GM19240 (cell line): Measurements from ENCODE around the gene GRIK4.

ENCODE experiments used
- DNase-seq: peaks from one replicate; pipeline ENCODE4 v3.0.0; 2011; ENCODE audit warnings: low spot score; ENCODE audit not compliant: insufficient read length

The GRIK4 gene

DNA sequence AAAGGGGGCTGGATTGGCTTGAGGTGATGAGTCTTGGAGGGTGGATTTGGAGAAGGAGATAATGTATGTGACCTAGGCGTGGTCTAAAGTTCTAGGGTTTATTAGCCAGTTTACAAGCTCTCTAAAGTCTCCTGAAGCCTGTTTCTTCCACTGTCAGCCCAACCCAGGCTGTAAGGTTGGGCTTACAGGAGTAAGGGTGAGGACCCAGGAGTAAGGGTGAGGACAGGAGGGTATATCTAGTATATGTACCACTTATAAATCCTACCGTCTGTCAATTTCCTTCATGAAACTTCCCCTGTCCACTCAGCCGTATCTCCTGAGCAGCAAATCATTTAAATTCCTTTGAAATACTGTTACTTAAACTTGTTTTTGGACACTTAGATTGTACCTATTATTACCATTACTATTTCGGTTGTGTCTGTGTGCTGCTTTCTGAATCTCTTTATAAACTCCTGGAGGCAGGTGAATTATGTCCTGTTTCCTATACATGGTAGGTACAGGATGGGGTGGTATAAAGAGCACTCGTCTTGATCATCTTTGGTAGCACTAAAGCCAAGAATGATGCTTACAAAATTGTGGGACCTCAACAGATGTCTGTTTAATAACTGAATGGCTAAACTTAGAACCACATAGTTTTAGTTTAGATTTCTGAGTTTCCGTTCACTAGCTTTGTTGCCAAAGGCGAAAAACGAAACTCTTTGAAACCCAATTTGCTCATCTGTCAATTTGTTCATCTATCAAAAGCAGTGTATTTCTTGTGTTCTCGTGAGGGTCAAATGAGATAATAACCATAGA, 192.0 kb downstream of the GRIK4 start:
- no peak for DNase-seq

GRCh38 chr11:120704256-120704750, 192.8 kb downstream of the GRIK4 start:
- no peak for DNase-seq

DNA sequence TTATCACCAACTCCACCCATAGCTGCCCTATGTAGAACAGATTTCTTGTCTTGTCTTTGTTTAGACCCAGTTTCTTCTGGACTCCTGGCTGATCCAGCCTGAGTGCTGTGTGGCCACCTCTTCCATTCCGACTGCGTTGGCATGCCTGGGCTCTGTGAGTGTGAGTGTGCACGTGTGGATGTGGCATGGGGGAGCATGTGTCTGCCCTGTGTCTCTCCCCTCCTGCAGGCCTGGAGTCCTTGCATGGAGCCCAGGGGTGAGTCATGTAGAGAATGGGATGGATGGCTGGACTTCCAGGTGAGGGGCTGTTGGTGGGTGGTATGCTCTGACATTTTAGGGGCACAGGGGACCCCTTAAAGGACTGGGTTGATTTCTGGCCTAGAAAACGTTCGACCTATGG, 194.7 kb downstream of the GRIK4 start:
- no peak for DNase-seq

DNA sequence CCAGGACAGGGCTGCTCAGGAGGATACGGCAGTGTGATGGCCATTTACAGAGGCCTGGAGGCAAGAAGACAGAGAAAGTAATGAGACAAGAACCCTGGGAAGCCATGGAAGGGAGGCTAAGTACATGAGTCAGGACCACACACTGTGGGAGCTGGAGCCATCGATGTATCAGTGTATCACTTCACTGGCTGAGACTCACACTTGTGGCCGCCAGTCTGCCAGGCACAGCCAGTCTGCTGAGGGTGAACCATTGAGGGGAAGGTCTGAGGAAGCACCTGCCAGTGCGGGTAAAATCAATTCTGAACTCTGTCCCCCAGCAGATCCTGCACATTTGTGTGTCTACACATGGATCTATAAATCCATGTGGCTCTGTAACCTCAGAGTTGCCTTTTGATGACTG, 195.6 kb downstream of the GRIK4 start:
- no peak for DNase-seq

GRCh38 chr11:120707663-120708062, 196.1 kb downstream of the GRIK4 start:
- no peak for DNase-seq

DNA sequence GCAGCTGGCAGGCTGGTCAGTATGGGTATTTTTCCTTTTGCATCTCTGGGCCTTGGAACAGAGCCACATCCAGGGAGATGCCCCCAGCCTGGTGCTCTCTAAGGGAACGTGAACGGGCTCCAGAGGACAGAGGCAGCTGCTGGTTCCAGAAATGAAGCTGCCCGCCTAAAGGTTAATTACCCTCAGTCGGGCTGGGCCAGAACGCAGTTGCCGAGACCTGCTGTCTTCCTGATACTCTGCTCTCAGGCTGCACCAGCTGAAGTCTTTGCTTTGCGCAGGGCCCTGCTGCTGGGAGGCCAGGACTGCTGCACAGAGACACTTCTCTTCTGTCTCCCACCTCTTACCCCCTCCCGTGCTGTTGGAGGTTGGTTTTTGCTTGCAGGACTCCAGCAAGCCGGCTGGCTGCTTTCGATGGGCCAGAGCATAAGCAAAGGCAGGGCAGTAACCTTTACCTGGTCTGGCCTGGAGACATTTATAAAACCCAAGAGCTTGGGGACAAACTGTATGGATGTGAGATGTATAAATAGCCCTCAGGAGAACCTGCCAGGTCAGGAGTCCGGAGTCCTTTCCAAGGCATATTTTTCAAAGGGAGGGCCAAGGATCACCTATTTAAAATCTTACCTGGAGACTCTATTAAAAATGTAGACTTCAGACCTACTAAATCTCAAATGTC, 197.1 kb downstream of the GRIK4 start:
- DNase-seq = no peak

- DNase-seq = no peak
Measured at GRCh38 chr11:120709808-120710207, 198.3 kb downstream of the GRIK4 start.

GRCh38 chr11:120710354-120711131, 199.0 kb downstream of the GRIK4 start:
- DNase-seq = no peak

- no peak for DNase-seq
Measured at GRCh38 chr11:120712014-120712413, 200.5 kb downstream of the GRIK4 start.

GRCh38 chr11:120712881-120713280, 201.3 kb downstream of the GRIK4 start:
- no peak for DNase-seq

DNA sequence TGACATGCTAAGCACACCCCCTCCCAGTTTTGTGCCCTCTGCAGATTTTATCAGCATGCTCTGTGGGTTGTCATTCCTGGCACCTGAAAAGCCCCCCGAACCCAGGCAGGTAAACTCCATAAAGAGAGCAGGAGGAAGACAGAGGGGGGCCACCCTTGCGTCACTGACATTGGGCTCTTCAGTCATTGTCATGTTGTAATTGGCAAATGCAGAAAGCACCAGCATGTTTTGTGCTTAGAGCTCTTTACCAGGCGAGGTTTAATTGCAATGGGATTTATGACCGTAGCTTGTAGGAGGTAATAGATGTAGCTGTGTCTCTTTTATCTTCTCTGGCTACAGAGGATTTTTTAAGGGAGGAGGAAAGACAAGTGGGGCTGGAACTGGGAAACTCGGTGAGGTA, 201.7 kb downstream of the GRIK4 start:
- DNase-seq = no peak

DNA sequence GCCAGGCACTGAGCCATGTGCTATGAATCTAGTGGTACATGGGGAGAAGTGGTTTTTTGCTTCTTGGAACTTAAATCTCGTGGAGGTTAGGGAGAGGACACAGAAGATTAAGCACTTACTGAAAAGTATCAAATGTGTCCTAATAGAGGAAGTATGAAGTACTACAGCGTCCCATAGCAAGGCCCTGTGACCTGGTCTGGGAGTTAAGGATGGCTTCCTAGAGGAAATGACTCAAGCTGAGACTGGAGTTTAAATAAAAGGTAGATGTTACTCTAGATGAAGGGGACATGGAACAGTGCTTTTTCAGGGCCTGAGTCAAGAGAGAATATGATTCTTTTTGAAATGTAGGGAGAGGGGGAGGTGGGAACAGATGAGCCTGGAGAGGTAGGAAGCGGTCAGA, 202.9 kb downstream of the GRIK4 start:
- no peak for DNase-seq

- no peak for DNase-seq
Measured at GRCh38 chr11:120715239-120715638, 203.7 kb downstream of the GRIK4 start.

DNA sequence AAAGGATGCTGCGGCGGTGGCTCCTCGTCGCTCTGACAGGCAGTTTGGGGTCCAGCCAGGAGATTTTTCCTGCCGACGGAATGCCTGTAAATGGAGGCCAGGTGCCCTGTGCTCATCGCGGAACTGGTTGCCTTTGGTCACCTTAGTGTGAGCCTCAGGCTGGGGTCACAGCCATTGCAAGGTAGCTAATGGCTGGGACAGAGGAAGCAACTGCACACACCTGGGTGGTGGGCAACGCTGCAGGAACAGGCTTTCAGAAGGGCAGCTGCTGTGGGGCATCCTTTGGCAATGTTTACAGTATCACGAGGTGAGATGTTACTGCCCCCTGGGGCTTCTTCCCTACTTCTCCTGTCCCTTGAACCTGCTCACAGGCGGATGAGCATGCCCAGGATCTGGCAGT, 205.5 kb downstream of the GRIK4 start:
- DNase-seq = no peak

DNA sequence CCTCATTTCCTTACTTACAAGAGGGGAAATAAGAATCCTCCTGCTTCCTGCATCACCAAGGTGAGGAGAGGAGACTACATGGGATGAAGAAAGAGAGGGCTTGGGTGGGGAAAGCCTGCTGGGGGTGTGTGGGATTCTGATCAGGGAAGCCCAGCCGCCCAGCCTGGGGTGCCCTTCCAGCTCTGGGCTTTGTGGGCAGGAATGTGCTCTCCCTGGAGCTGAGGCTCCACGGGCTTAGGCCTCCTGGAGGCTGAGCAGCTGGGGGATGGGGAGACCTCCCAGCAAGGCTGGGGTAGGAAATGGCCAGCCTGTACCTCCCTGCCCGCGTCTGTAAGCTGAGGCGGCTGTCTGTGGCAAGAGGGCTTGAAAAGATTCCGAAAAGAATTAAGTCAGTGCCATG, 206.1 kb downstream of the GRIK4 start:
- no peak for DNase-seq

DNA sequence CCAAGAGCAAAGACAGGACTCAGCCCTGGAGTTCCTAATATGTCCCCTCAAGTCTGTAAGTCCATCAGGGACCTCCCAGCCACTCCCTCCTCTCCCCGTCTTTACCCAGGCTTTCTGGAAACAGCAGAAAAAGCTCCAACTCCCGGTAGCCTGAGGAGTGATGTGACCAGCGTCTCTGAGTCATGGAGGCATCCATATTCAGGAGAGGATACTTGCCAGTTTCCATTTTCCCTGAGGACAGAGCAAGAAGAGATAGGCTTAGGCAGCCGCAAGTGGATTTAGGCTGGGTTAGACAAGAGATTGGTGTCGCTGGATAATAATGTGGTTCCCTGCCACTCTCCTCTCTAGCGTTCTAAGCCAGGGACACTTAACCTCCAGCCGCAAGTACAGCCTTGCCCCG, 206.6 kb downstream of the GRIK4 start:
- DNase-seq = no peak

DNA sequence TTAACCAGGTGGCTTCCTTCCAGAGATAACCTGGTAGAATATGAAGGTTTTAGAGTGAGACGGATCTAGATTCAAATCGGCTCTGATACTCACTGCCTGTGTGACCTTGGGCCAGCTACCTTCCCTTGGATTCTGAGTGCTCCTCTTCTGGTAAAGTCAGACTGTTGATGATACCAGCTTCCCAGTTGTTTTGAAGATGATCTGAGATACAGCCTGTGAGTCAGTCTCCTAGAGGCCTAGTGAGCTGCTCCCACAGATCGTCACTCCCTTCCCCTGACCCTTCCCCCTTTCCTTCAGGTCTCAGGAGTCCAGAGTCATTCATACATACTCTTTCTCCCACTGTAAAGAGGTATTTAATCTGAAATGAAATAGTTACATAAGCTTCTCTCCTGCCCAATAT, 207.8 kb downstream of the GRIK4 start:
- no peak for DNase-seq

DNA sequence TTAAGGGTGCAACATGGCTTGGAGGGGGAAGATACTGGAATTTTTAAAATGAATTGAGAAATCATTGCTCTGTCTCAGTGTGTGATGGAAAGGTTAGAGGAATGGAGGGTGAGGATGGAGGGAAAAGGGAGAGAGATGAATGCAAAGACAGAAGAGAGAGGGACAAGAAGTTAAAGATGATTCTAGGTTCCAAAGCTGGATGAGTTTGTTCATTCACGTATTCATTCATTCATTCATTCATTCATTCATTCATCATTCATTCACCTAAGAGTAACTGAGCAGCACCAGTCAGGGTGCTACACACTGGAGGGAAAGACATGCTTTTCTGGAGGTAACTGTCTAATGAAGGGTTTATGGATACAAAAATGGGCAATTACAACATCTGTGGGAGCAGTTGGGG, 209.2 kb downstream of the GRIK4 start:
- no peak for DNase-seq

- DNase-seq = no peak
Measured at GRCh38 chr11:120722524-120722923, 211.0 kb downstream of the GRIK4 start.

GRCh38 chr11:120723751-120724150, 212.2 kb downstream of the GRIK4 start:
- DNase-seq = no peak

GRCh38 chr11:120727752-120728151, 216.2 kb downstream of the GRIK4 start:
- DNase-seq = no peak

DNA sequence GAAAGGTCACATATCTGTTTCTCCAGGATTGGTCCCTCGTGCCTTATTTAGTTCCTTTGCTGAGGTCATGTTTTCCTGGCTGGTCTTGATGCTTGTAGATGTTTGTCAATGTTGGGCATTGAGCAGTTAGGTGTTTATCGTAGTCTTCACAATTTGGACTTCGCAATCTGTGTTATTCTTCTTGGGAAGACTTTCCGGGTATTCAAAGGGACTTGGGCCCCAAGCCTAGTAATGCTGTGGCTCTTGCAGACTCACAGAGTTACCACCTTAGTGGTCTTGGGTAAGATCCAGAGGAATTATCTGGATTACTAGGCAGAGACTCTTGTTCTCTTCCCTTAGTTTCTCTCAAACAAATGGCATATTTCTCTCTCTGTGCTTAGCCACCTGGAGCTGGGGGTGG, 223.5 kb downstream of the GRIK4 start:
- no peak for DNase-seq
